GM12878 (cell line): ENCODE data around the gene CHAC2. TPM values are rescaled to one million over a fixed set of nuclear protein-coding genes. Genes with fewer than 3 reads are reported as not detected.

Source experiments
- ATAC-seq: fragments of 200-7000 bp; cut with Tn5 transposase; 3 replicates; pipeline ENCODE4 v1.9.1; 2020; ENCODE audit warnings: mild to moderate bottlenecking, moderate library complexity
- BruUV-seq: library from RNA; stranded (reverse); fragments of 400-500 nt; replicated peaks from 2 replicates; lab custom pipeline; 2021; lab: Mats Ljungman, UMichigan
- CTCF ChIA-PET: fragments of 300-600 bp; sonication (Branson Sonifier 250); formaldehyde crosslinking; extraction: SDS; loops from one replicate; lab custom pipeline; 2021; ENCODE audit warnings: inconsistent platforms; lab: Yijun Ruan, JAX
- POLR2A ChIA-PET: fragments of 350-600 bp; formaldehyde crosslinking; extraction: SDS; loops from one replicate; lab custom pipeline; 2021; ENCODE audit warnings: inconsistent platforms; lab: Charles Lee
- RAD21 ChIA-PET: fragments of 300-600 bp; sonication (Branson Sonifier 250); formaldehyde crosslinking; loops from one replicate; lab custom pipeline; 2023; ENCODE audit warnings: antibody characterized with exemption; ENCODE audit not compliant: unreplicated experiment; lab: Charles Lee
- SMC1A ChIA-PET: fragments of 300-600 bp; sonication (Branson Sonifier 250); formaldehyde crosslinking; loops from one replicate; lab custom pipeline; 2023; ENCODE audit not compliant: unreplicated experiment, uncharacterized antibody; lab: Charles Lee
- DNase-seq: peaks from one replicate; pipeline ENCODE4 v3.0.0-alpha.2; 2011; ENCODE audit warnings: low read depth, low spot score
- FAIRE-seq: peaks from 3 replicates; lab custom pipeline; 2011; peaks lifted over from hg19 to GRCh38; lab: Jason Lieb, UNC
- H2AFZ ChIP-seq: 2 replicates; pipeline ENCODE4 v1.6.0; 2011; ENCODE audit warnings: low read depth, low read length, control low read depth; ENCODE audit not compliant: control insufficient read depth
- H3K27ac ChIP-seq: 2 replicates; pipeline ENCODE4 v1.5.1; 2011; ENCODE audit warnings: control low read depth; ENCODE audit not compliant: control insufficient read depth, insufficient read depth
- H3K27me3 ChIP-seq, 2 experiments: replicated peaks in 1 of 2; 2 replicates each; pipeline versions ENCODE4 v1.6.0 to v1.6.1; 2011; ENCODE audit warnings: low read length in 1 of 2; ENCODE audit not compliant: control insufficient read depth in 2 of 2, insufficient read depth in 2 of 2
- H3K36me3 ChIP-seq, 2 experiments: 2 replicates each; pipeline ENCODE4 v1.5.1; 2011; ENCODE audit warnings: low read length in 1 of 2; ENCODE audit not compliant: control insufficient read depth in 2 of 2, insufficient read depth in 2 of 2
- H3K4me1 ChIP-seq: 2 replicates; pipeline ENCODE4 v1.6.1; 2011; ENCODE audit warnings: mild to moderate bottlenecking, low read length, moderate library complexity, mixed read lengths; ENCODE audit not compliant: control insufficient read depth, insufficient read depth
- H3K4me2 ChIP-seq: 2 replicates; pipeline ENCODE4 v1.6.0; 2011; ENCODE audit warnings: control low read depth; ENCODE audit not compliant: control insufficient read depth, insufficient read depth
- H3K4me3 ChIP-seq: fragments of 200-600 bp; sonication (generic); 2 replicates; pipeline ENCODE4 v1.5.1; 2016
- H3K79me2 ChIP-seq: 2 replicates; pipeline ENCODE4 v1.6.0; 2011; ENCODE audit warnings: low read length; ENCODE audit not compliant: control insufficient read depth, insufficient read depth
- H3K9ac ChIP-seq: 2 replicates; pipeline ENCODE4 v1.8.0; 2011; ENCODE audit warnings: low read length, control low read depth, mixed read lengths; ENCODE audit not compliant: control insufficient read depth, insufficient read depth
- H3K9me3 ChIP-seq: replicated peaks from 3 replicates; pipeline ENCODE4 v1.5.1; 2011; ENCODE audit warnings: mild to moderate bottlenecking, low read length; ENCODE audit not compliant: control insufficient read depth, insufficient read depth
- H4K20me1 ChIP-seq: 2 replicates; pipeline ENCODE4 v1.6.0; 2011; ENCODE audit not compliant: control insufficient read depth, insufficient read depth
- ATF2 ChIP-seq: IDR thresholded peaks from 2 replicates; pipeline ENCODE4 v1.6.1; 2012; ENCODE audit warnings: low read length, inconsistent platforms
- FOS ChIP-seq: IDR thresholded peaks from 3 replicates; pipeline ENCODE4 v1.6.1; 2011; ENCODE audit warnings: borderline replicate concordance; ENCODE audit not compliant: insufficient read length; ENCODE audit errors: extremely low read depth
- HSF1 ChIP-seq: fragments of 150-350 bp; IDR thresholded peaks from 2 replicates; pipeline ENCODE4 v1.6.1; 2014; ENCODE audit warnings: mild to moderate bottlenecking, low read depth, low read length
- MLLT1 ChIP-seq: fragments of 450-650 bp; IDR thresholded peaks from 2 replicates; pipeline ENCODE4 v1.6.1; 2016; ENCODE audit warnings: mild to moderate bottlenecking
- NR2C1 ChIP-seq: fragments of 450-650 bp; IDR thresholded peaks from 2 replicates; pipeline ENCODE4 v1.6.1; 2017; ENCODE audit warnings: antibody characterized with exemption, mild to moderate bottlenecking, moderate library complexity
- PML ChIP-seq: IDR thresholded peaks from 2 replicates; pipeline ENCODE4 v1.6.1; 2012; ENCODE audit warnings: low read length, inconsistent platforms
- RELA ChIP-seq: fragments of 450-650 bp; IDR thresholded peaks from 2 replicates; pipeline ENCODE4 v1.8.0; 2014; ENCODE audit warnings: borderline replicate concordance; ENCODE audit not compliant: partially characterized antibody
- SIN3A ChIP-seq: IDR thresholded peaks from 2 replicates; pipeline ENCODE4 v1.6.1; 2012; ENCODE audit warnings: low read depth, low read length, improper control_type of control experiment
- SMC3 ChIP-seq: IDR thresholded peaks from 2 replicates; pipeline ENCODE4 v1.6.1; 2011; ENCODE audit warnings: low read length, improper control_type of control experiment, borderline replicate concordance
- STAT3 ChIP-seq: IDR thresholded peaks from 2 replicates; pipeline ENCODE4 v1.6.1; 2011; ENCODE audit warnings: low read depth, low read length, improper control_type of control experiment
- TBL1XR1 ChIP-seq: IDR thresholded peaks from 2 replicates; pipeline ENCODE4 v1.6.1; 2012; ENCODE audit warnings: low read depth, low read length, improper control_type of control experiment
- WRNIP1 ChIP-seq: IDR thresholded peaks from 2 replicates; pipeline ENCODE4 v1.6.1; 2011; ENCODE audit warnings: low read depth, low read length, improper control_type of control experiment, borderline replicate concordance
- ZNF24 ChIP-seq: fragments of 450-650 bp; IDR thresholded peaks from 2 replicates; pipeline ENCODE4 v1.6.1; 2017; ENCODE audit warnings: antibody characterized with exemption, mild to moderate bottlenecking
- ZNF384 ChIP-seq: IDR thresholded peaks from 2 replicates; pipeline ENCODE4 v1.6.1; 2012; ENCODE audit warnings: low read depth, mild to moderate bottlenecking, low read length, improper control_type of control experiment, borderline replicate concordance
- ZSCAN29 ChIP-seq: fragments of 450-650 bp; IDR thresholded peaks from 2 replicates; pipeline ENCODE4 v1.6.1; 2017; ENCODE audit warnings: mild to moderate bottlenecking, moderate library complexity
- WGBS: methylation state at CpG from one replicate; pipeline ENCODE4 v1.1.6; 2016; ENCODE audit warnings: low lambda C conversion rate; ENCODE audit not compliant: insufficient replicate concordance, insufficient coverage; ENCODE audit errors: missing lambda C conversion rate; 5-methylcytosine and 5-hydroxymethylcytosine counted together
- in situ Hi-C: fragments of 300-500 bp; cut with MboI; formaldehyde crosslinking; loops from 9 replicates; pipeline ENCODE4 v1.14.3; 2018; ENCODE audit warnings: mixed read lengths
- intact Hi-C: fragments of 100-400 bp; cut with micrococcal nuclease; formaldehyde crosslinking; loops from one replicate; pipeline ENCODE4 v1.14.2; 2022; ENCODE audit not compliant: unreplicated experiment
- polyA plus RNA-seq, 11 experiments: library from polyadenylated mRNA; depleted of rRNA in 4 of 11; unstranded in 6 of 11; stranded (reverse) in 5 of 11; fragments of >200 nt; fragmentation: Nextera tagmentation in 4 of 11; fragmentation: Illumina TruSeq in 1 of 11; extraction: Ambion mirVana in 4 of 11; extraction: Trizol in 1 of 11; gene quantifications; 1 replicate in 1 of 11; 2 replicates in 10 of 11; pipeline versions ENCODE4 v1.2.1 to v1.2.3, GENCODE V29; 2011 to 2016; ENCODE audit warnings: inconsistent platforms in 2 of 11, missing spikeins in 2 of 11, low read depth in 1 of 11
- total RNA-seq, 4 experiments: library from RNA; depleted of rRNA in 3 of 4; stranded (reverse); fragments of >200 nt in 3 of 4; fragmentation: Illumina TruSeq in 1 of 4; extraction: Trizol in 1 of 4; gene quantifications; 2 replicates each; pipeline versions ENCODE4 v1.2.1 to v1.2.3, GENCODE V29; 2013 to 2021

The CHAC2 gene
- total and polyA plus RNA-seq, 10 of the 15 experiments (the other 5 are each of a cell fraction or from before 2014, with no cell fraction given) = 11.0 to 67.6 (median 25.0) TPM

- no peak for TF ChIP-seq FOS
- no peak for TF ChIP-seq SMC3
- TF ChIP-seq ZNF24 = no peak
- TF ChIP-seq MLLT1 = no peak
- no peak for TF ChIP-seq TBL1XR1
- no peak for TF ChIP-seq ATF2
- TF ChIP-seq STAT3 = no peak
- TF ChIP-seq SIN3A = no peak
Observed at GRCh38 chr2:53729143-53729762, 38.4 kb upstream of the CHAC2 start (continued).

- ATAC-seq (no peak), FAIRE-seq (no peak), DNase-seq (no peak)
- H3K27ac ChIP-seq = no peak overlapping the region
- no peaks in the 10 kb centered on the region for H3K9me3 ChIP-seq
- CTCF ChIA-PET = no interaction called here
- TF ChIP-seq PML (no peak), ZSCAN29 (no peak), WRNIP1 (no peak), HSF1 (no peak), RELA (no peak), NR2C1 (no peak), ZNF384 (no peak)
- H3K9ac ChIP-seq = no peak overlapping the region
- SMC1A ChIA-PET = interaction anchor here (0.7 kb wide), 1 partner anchor 1570 kb away, joined by 3 read pairs; no protein-coding TSS in a partner anchor
- POLR2A ChIA-PET = no interaction called here
- H3K4me2 ChIP-seq = no peak overlapping the region
- H4K20me1 ChIP-seq = no peaks in the 10 kb centered on the region
- no peaks in the 10 kb centered on the region for H3K27me3 ChIP-seq
- no peak overlapping the region for H3K4me3 ChIP-seq
- 94% methylated on average over 5 of the region's 5 CpGs for whole genome bisulfite sequencing
- H2AFZ ChIP-seq = no peak overlapping the region
- RAD21 ChIA-PET = no interaction called here
- in situ Hi-C loops (no loop called here), intact Hi-C loops (no loop called here)
- no peaks in the 10 kb centered on the region; a peak in 1 of 4 replicates for H3K36me3 ChIP-seq
- no TSS peak for BruUV-seq
- H3K4me1 ChIP-seq = no peaks in the 10 kb centered on the region; the same call in 1 of the 2 replicates
- H3K79me2 ChIP-seq = no peaks in the 10 kb centered on the region
Observed at GRCh38 chr2:53737091-53737490, 30.5 kb upstream of the CHAC2 start.
